ENCODE data around the gene HSD17B3. TPM values are rescaled to one million over a fixed set of nuclear protein-coding genes. Genes with fewer than 3 reads are reported as not detected.

Gene HSD17B3
- total RNA-seq (not detected in 2 replicates), polyA plus RNA-seq (0.46 TPM in 1 of 2 replicates, not detected in the other), polyA minus RNA-seq (not detected in 2 replicates)
- 0.42 TPM for total RNA-seq (2013)

DNA sequence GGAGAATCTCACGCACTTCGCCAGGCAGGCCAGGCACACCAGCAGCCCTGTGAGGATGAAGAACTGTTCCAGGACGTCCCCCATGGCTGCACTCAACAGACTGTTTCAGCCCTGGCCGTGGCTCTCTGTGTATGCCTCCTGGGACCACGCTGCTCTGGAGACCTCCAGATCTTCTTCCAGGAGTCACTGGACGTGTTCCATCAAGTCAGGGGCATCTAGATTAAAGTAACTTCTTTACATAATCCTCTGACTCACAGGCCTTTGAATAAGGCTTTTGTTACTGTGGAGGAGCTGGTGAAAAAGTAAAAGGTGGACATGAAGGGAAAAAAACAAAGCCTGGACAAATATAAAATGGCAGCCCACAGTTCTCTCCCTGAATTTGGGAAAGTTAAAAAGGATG, at the start of gene HSD17B3:
Gene HSD17B3 (minus strand): TSS at position 156 of the 400 bp plus-strand sequence. CDS start 72 bp downstream, at position 84.
- Histone ChIP-seq H3K9me3 (ENCODE audit: control extremely low read depth in 1 of 3, control insufficient read depth in 2 of 3, insufficient read depth in 1 of 3, low read length in 2 of 3) (peaks cover 0 to 6% (median 0%) of the 10 kb centered on the region in 3 donors), H3K27ac (ENCODE audit: low read length in 2 of 2) (no peak within 1 kb of the TSS), H3K4me3 (ENCODE audit: control extremely low read depth in 1 of 5, extremely low read depth in 1 of 5, insufficient read depth in 1 of 5, low read depth in 2 of 5, low read length in 4 of 5) (no peak within 1 kb of the TSS), H3K27me3 (replicated peaks in 1 of 4; ENCODE audit: control extremely low read depth in 1 of 4, control insufficient read depth in 3 of 4, insufficient read depth in 4 of 4, low read length in 3 of 4) (no peaks in the 10 kb centered on the region), H4K20me1 (ENCODE audit: control insufficient read depth, insufficient read depth, low read length, poor library complexity, severe bottlenecking) (no peaks in the 10 kb centered on the region), H3K79me2 (ENCODE audit: control insufficient read depth, insufficient read depth, low read length) (no peaks in the 10 kb centered on the region), H3K4me2 (replicated peaks; ENCODE audit: low read depth, low read length, poor library complexity, severe bottlenecking) (no peak within 1 kb of the TSS), H2AFZ (ENCODE audit: insufficient read depth, low read depth, low read length, poor library complexity, severe bottlenecking) (no peak within 1 kb of the TSS), H3K9ac (ENCODE audit: low read length) (no peak within 1 kb of the TSS), H3K36me3 (replicated peaks in 1 of 2; ENCODE audit: control extremely low read depth in 1 of 2, control insufficient read depth in 1 of 2, extremely low read depth in 1 of 2, insufficient read depth in 2 of 2, low read length in 1 of 2) (no peaks in the 10 kb centered on the region), H3K4me1 (ENCODE audit: control insufficient read depth in 2 of 2, insufficient read depth in 2 of 2, low read length in 2 of 2) (no peaks in the 10 kb centered on the region)
- DNase-seq (no peak), ATAC-seq (ENCODE audit: low read depth) (no peak)
- CTCF ChIA-PET, result no interaction called here
- TF ChIP-seq, protein P1, sequence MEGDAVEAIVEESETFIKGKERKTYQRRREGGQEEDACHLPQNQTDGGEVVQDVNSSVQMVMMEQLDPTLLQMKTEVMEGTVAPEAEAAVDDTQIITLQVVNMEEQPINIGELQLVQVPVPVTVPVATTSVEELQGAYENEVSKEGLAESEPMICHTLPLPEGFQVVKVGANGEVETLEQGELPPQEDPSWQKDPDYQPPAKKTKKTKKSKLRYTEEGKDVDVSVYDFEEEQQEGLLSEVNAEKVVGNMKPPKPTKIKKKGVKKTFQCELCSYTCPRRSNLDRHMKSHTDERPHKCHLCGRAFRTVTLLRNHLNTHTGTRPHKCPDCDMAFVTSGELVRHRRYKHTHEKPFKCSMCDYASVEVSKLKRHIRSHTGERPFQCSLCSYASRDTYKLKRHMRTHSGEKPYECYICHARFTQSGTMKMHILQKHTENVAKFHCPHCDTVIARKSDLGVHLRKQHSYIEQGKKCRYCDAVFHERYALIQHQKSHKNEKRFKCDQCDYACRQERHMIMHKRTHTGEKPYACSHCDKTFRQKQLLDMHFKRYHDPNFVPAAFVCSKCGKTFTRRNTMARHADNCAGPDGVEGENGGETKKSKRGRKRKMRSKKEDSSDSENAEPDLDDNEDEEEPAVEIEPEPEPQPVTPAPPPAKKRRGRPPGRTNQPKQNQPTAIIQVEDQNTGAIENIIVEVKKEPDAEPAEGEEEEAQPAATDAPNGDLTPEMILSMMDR (IDR thresholded peaks at IDR 0.05), result no peak
- TF ChIP-seq EZH2 (IDR thresholded peaks at IDR 0.05; ENCODE audit: borderline replicate concordance, insufficient read depth, low read depth, low read length, poor library complexity, severe bottlenecking), result no peak
- POLR2A ChIA-PET, result no interaction called here
- Mint-ChIP-seq H3K27ac (no peak within 1 kb of the TSS), H3K4me3 (no peak within 1 kb of the TSS), H3K27me3 (peaks cover 8% of the 10 kb centered on the region), H3K9me3 (ENCODE audit: insufficient read depth) (peaks cover 7% of the 10 kb centered on the region), H3K4me1 (no peaks in the 10 kb centered on the region)
- WGBS (ENCODE audit: insufficient coverage), result 100% methylated on average over 4 of the region's 6 CpGs
- intact Hi-C loops (cut with micrococcal nuclease), result no loop called here

DNA sequence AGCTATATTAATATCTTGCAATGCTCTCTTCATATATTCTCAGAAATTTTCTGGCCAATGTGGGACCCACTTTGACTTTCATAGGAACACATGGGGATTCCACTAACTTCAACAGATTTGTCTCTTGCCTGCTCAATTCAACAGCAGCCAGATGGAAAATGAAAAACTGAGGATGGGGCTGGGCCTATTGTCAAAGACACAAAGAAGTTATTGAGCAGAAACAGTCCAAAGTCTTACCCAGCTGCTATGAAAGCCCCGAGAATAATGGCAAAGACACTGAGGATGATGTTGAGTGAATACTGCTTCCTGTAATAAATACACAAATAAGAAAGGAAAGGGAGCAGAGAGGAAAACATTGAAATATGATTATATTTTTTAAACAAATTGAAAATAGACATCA, 48.9 kb upstream of the HSD17B3 start:
- DNase-seq (no peak), ATAC-seq (ENCODE audit: low read depth) (no peak)
- intact Hi-C loops (cut with micrococcal nuclease), result no loop called here
- H3K4me3 Mint-ChIP-seq, result no peak overlapping the region
- TF ChIP-seq EZH2 (IDR thresholded peaks at IDR 0.05; ENCODE audit: borderline replicate concordance, insufficient read depth, low read depth, low read length, poor library complexity, severe bottlenecking), result no peak
- TF ChIP-seq, protein P1 (IDR thresholded peaks at IDR 0.05), result no peak
- no peaks in the 10 kb centered on the region for H4K20me1 ChIP-seq (ENCODE audit: control insufficient read depth, insufficient read depth, low read length, poor library complexity, severe bottlenecking)
- ChIA-PET CTCF (no interaction called here), POLR2A (no interaction called here)
- H3K4me2 ChIP-seq (replicated peaks; ENCODE audit: low read depth, low read length, poor library complexity, severe bottlenecking), result no peak overlapping the region
- WGBS (ENCODE audit: insufficient coverage), result no CpG with 5 or more reads among the region's 1 CpG
- H3K27ac ChIP-seq (ENCODE audit: low read length in 2 of 2), result no peak overlapping the region
- H3K4me1 ChIP-seq (ENCODE audit: control insufficient read depth in 2 of 2, insufficient read depth in 2 of 2, low read length in 2 of 2), result no peaks in the 10 kb centered on the region
- H3K9me3 ChIP-seq (ENCODE audit: control extremely low read depth in 1 of 3, control insufficient read depth in 2 of 3, insufficient read depth in 1 of 3, low read length in 2 of 3), result peaks cover 0 to 6% (median 2%) of the 10 kb centered on the region in 3 donors
- H3K27ac Mint-ChIP-seq, result no peak overlapping the region
- H3K9ac ChIP-seq (ENCODE audit: low read length), result no peak overlapping the region
- no peaks in the 10 kb centered on the region for H3K36me3 ChIP-seq (replicated peaks in 1 of 2; ENCODE audit: control extremely low read depth in 1 of 2, control insufficient read depth in 1 of 2, extremely low read depth in 1 of 2, insufficient read depth in 2 of 2, low read length in 1 of 2)
- H3K27me3 Mint-ChIP-seq, result no peaks in the 10 kb centered on the region
- peaks cover 0 to 2% (median 0%) of the 10 kb centered on the region in 4 experiments for H3K27me3 ChIP-seq (replicated peaks in 1 of 4; ENCODE audit: control extremely low read depth in 1 of 4, control insufficient read depth in 3 of 4, insufficient read depth in 4 of 4, low read length in 3 of 4)
- H2AFZ ChIP-seq (ENCODE audit: insufficient read depth, low read depth, low read length, poor library complexity, severe bottlenecking), result no peak overlapping the region
- H3K4me1 Mint-ChIP-seq, result no peaks in the 10 kb centered on the region
- no peaks in the 10 kb centered on the region for H3K79me2 ChIP-seq (ENCODE audit: control insufficient read depth, insufficient read depth, low read length)
- no peak overlapping the region for H3K4me3 ChIP-seq (ENCODE audit: control extremely low read depth in 1 of 5, extremely low read depth in 1 of 5, insufficient read depth in 1 of 5, low read depth in 2 of 5, low read length in 4 of 5)
- H3K9me3 Mint-ChIP-seq (ENCODE audit: insufficient read depth), result no peaks in the 10 kb centered on the region

Measured in B cell (primary cell).